Mammary epithelial cell (primary cell): ENCODE results near the gene TACC3.

Experiments
- CTCF ChIP-seq, 2 donors: IDR thresholded peaks in 1 of 2; conservative IDR thresholded peaks in 1 of 2; 2 replicates each; pipeline ENCODE4 v1.5.1; 2011 to 2012; ENCODE audit warnings: inconsistent platforms in 2 of 2, low read length in 2 of 2, mild to moderate bottlenecking in 2 of 2, control low read depth in 1 of 2, low read depth in 1 of 2; ENCODE audit not compliant: insufficient read depth in 1 of 2; ENCODE audit errors: extremely low read depth in 1 of 2
- EZH2 ChIP-seq: IDR thresholded peaks from 2 replicates; pipeline ENCODE4 v1.6.1; 2012; ENCODE audit warnings: low read length, inconsistent platforms, borderline replicate concordance

DNA sequence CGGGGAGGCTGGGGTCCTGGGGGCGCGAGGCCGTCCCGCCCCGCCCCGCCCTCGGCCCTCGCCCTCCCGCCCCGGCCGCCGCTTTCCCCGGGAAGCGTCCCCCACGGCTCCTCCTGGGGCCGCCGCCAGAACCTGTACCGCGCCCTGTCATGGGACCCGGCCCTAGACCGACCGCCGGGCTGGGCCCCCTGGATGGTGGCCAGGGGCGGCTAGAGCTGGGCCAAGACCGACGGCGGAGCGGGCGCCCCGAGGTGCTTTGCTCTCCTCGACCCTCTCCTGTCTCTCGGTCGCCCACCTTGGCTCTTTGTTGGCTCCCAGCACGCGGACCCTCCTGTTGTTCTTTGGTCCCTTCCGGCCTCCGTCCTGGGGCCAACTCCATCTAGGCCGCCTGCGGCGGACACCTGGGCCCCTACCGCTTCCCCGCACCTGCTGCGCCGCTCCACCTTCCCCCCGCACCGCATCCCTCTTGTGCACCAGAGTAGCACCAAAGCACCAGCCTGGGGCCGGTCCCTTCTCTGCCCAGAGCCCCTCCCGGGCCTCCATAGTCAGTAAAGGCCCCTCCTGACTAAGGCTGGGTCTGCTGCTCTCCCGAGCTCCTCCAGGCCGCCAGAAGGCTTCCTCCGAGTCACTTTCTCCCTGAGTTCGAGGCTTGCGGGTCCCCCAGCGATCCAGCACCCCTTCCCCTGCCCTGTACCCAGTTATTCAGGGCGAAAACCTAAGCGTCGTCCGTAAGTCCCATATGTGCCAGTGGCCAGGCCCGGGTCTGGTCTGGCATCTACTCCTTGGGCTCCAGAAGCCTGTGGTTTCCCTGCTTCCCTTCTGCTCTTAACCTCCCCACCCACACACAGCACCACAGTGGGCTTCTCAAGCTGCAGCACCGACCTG, 587 bp downstream of the TACC3 start:
- TF ChIP-seq CTCF (conservative IDR thresholded peaks at IDR 0.05 in 1 of 2, IDR thresholded peaks at IDR 0.05 in 1 of 2; ENCODE audit: extremely low read depth in 1 of 2, insufficient read depth in 1 of 2, low read depth in 1 of 2, low read length in 2 of 2) (no peak), EZH2 (no peak)
